ENCODE data around the gene OR11H1. TPM values are rescaled to one million over a fixed set of nuclear protein-coding genes. Genes with fewer than 3 reads are reported as not detected.
"Not testable (repeated sequence)": the region's sequence is repeated elsewhere in the genome, so short reads cannot be mapped to it uniquely, and the experiment has no call there.

Gene OR11H1, protein sequence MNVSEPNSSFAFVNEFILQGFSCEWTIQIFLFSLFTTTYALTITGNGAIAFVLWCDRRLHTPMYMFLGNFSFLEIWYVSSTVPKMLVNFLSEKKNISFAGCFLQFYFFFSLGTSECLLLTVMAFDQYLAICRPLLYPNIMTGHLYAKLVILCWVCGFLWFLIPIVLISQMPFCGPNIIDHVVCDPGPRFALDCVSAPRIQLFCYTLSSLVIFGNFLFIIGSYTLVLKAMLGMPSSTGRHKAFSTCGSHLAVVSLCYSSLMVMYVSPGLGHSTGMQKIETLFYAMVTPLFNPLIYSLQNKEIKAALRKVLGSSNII
- not detected in 2 replicates for polyA plus RNA-seq (2014; cell fraction: cytosol; rRNA removed)
- not detected in 2 replicates for polyA plus RNA-seq (2014; cell fraction: nucleus; rRNA removed)

DNA sequence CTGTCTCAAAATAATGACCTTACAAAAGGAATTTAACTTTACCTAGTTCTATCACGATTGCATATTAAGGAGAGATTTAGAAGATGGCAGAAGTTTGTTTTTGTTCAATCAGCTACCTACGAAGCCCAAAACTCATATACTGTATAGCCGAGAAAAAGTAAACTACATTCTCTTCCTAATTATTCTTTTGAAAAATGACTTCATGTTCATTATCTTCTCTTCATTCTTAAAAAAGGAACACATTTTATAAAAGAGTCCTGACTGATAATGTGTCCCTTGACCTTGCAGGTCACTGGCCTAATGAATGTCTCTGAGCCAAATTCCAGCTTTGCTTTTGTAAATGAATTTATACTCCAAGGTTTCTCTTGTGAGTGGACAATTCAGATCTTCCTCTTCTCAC is at the start of gene OR11H1:
Gene OR11H1, plus strand, starts transcription at position 301 of the 400 bp plus-strand sequence. Its CDS starts 0 bp downstream, at position 301.
- not testable (repeated sequence) for DNase-seq (ENCODE audit: low spot score)

DNA sequence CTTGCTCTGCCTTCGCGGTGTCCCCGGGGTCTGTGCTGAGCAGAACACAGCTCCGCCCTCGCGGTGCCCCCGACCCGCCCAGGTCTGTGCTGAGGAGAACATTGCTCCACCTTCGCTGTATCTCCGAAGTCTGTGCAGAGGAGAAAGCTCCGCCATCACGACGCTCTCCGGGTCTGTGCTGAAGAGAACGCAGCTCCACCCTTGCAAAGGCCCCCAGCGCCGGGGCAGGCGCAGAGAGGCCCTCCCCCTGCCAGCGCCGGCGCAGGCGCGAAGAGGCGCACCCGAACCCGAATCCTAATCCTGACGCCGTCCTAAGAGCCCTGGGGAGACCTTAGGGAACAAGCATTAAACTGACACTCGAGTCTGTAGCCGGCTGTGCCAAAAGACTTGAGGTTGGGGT is 18.0 kb upstream of the OR11H1 start:
- not testable (repeated sequence) for DNase-seq (ENCODE audit: low spot score)

DNA sequence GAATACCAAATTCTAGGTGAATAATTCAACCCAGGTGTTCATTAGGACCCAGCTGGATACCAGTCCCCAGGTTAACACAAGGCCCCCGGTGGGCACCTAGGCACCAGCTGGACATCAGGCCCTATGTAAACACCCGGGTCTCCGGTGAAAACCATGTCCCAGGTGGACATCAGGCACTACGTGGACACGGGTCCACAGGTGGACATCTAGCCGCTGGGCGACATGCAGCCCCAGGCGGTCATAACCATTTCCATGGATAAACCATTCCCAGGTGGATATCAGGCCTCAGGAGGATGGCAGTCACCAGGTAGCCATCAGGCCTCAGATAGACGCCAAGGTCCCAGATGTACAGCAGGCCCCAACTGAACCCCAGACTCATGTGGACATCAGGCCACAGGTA is 12.1 kb upstream of the OR11H1 start:
- DNase-seq (ENCODE audit: low spot score) = not testable (repeated sequence)

DNA sequence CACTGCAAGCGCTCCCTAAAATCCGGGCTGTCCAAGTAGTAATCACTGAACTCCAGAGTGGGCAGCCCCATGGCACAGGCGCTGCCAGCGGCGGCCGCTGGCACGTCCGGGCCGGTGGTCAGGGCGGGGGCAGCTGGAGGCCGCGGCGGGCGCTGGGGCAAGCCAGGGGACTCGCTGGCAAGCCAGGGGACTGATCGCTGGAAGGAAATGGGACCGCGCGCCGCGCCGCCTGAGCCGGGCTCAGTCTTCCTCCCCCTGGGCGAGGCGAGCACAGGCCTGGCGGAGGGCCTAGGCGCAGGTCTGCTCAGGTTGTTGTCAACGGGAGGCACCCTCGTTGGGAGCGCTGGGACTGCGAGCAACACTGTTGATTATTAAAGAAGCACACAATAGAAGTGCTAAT is 25.8 kb downstream of the OR11H1 start:
- DNase-seq (ENCODE audit: low spot score) = not testable (repeated sequence)

DNA sequence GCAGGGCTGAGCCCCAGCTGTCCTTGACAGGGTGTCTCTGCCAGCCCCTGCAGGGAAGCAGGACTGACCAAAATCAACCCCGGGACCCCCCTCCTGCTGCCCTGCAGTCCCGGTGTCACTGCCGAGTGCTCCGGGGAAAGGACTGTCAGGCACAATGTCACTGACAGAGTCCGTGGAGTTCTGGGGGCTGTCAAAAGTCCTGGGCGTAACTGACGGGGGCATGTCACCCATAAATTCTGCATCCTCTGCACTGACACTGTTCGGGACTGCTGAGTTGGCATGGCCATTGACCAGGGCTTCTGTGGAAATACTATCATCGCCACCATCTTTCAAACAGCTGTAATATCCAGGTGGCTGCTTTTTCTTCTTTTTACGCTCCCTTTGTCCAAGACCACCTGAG is 35.5 kb downstream of the OR11H1 start:
- DNase-seq (ENCODE audit: low spot score) = not testable (repeated sequence)

DNA sequence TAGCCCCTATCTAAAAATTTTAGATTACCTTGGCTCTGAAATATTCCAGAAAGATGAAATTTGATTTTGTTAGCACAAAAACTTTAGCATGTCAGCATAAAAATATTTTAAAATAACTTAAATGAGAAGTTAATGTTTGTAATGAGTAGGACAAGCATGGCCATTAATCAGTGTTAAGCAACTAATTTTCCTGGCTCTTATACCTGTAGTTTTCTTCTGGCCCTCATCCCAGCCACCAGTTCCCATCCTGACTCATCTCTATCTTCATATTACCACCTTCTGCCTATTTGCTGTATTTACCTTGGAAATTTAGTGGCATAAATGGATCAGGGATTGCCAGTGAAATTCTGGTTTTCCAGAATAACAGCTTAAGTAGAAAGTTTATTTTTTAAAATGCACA is 37.1 kb downstream of the OR11H1 start:
- not testable (repeated sequence) for DNase-seq (ENCODE audit: low spot score)
